ENCODE data around the gene DDX25. TPM values are rescaled to one million over a fixed set of nuclear protein-coding genes. Genes with fewer than 3 reads are reported as not detected.

Gene DDX25
- polyA plus RNA-seq, 3 donors = not detected

- no peak for DNase-seq
- H3K4me2 ChIP-seq (replicated peaks; ENCODE audit: extremely low read depth, low read length, poor library complexity, severe bottlenecking) = no peak overlapping the region
- H3K27me3 ChIP-seq (ENCODE audit: control insufficient read depth in 2 of 2, insufficient read depth in 2 of 2, low read length in 2 of 2) = no peaks in the 10 kb centered on the region
- no peaks in the 10 kb centered on the region for H3K79me2 ChIP-seq (ENCODE audit: insufficient read depth, low read length)
- peaks cover 0 to 7% (median 0%) of the 10 kb centered on the region in 7 donors for H3K9me3 Mint-ChIP-seq
- TF ChIP-seq CTCF (IDR thresholded peaks at IDR 0.05) = no peak
- no peak overlapping the region for H3K27ac ChIP-seq (ENCODE audit: low read depth in 1 of 2, low read length in 2 of 2)
- no peaks in the 10 kb centered on the region for H3K36me3 ChIP-seq (replicated peaks in 1 of 2; ENCODE audit: control insufficient read depth in 1 of 2, insufficient read depth in 2 of 2, low read length in 2 of 2)
- intact Hi-C loops (cut with micrococcal nuclease) = no loop called here
- WGBS (ENCODE audit: insufficient coverage) = 84% methylated on average over 10 of the region's 12 CpGs
- H3K4me1 ChIP-seq (ENCODE audit: control insufficient read depth in 1 of 2, insufficient read depth in 2 of 2, low read length in 2 of 2) = no peaks in the 10 kb centered on the region
- H3K9ac ChIP-seq (ENCODE audit: insufficient read depth, low read length, poor library complexity, severe bottlenecking) = no peak overlapping the region
- no peak overlapping the region for H3K27ac Mint-ChIP-seq
- H3K36me3 Mint-ChIP-seq = no peaks in the 10 kb centered on the region
- no peak overlapping the region for H3K4me3 Mint-ChIP-seq
- H2AFZ ChIP-seq (ENCODE audit: insufficient read depth, low read depth, low read length, poor library complexity, severe bottlenecking) = no peak overlapping the region
- H3K4me1 Mint-ChIP-seq = peaks cover 4% of the 10 kb centered on the region
- H3K4me3 ChIP-seq (replicated peaks in 1 of 3; ENCODE audit: low read depth in 2 of 3, low read length in 3 of 3) = no peak overlapping the region
- no peaks in the 10 kb centered on the region for H4K20me1 ChIP-seq (ENCODE audit: insufficient read depth, low read length)
- H3K27me3 Mint-ChIP-seq (ENCODE audit: low read depth in 3 of 3) = peaks cover 0 to 6% (median 2%) of the 10 kb centered on the region in 3 donors
- H3K9me3 ChIP-seq (replicated peaks in 1 of 2; ENCODE audit: control insufficient read depth in 1 of 2, insufficient read depth in 1 of 2, low read length in 2 of 2) = no peaks in the 10 kb centered on the region
These were observed 38.6 kb downstream of the DDX25 start for GRCh38 chr11:125942771-125943428.

DNA sequence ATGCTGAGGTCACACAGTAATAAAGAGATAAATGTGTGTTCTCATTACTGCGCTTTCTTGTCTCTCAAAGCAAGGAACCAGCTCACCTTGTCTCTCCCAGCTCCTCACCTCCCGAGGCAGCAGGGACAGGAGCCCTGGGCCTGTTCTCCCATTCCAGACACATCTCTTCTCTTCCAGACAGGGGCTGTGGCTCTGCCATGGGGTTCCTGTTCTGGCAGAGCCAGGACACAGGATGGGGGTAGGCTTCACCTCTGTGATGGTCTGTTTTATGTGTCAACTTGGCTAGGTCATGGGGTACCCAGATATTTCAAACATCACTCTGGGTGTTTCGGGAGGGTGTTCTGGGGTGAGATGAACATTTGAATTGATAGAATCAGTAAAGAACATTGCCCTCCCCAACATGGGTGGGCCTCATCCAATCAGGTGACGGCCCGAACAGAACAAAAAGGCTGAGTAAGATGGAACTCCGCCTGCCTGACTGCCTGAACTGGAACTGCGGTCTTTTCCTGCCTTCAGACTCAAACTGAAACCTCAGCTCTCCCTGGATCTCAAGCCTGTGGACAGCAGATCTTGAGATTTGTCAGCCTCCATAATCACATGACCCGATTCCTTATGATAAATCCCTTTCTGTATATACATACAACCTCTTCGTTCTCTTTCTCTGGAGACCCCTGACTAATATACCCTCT, 39.5 kb downstream of the DDX25 start:
- no peaks in the 10 kb centered on the region for H3K9me3 ChIP-seq (replicated peaks in 1 of 2; ENCODE audit: control insufficient read depth in 1 of 2, insufficient read depth in 1 of 2, low read length in 2 of 2)
- no peaks in the 10 kb centered on the region for H3K79me2 ChIP-seq (ENCODE audit: insufficient read depth, low read length)
- no peak overlapping the region for H3K27ac ChIP-seq (ENCODE audit: low read depth in 1 of 2, low read length in 2 of 2)
- Mint-ChIP-seq H3K9me3 (peaks cover 0 to 2% (median 0%) of the 10 kb centered on the region in 7 donors), H3K4me3 (no peak overlapping the region), H3K27me3 (ENCODE audit: low read depth in 3 of 3) (peaks cover 0 to 7% (median 2%) of the 10 kb centered on the region in 3 donors), H3K36me3 (no peaks in the 10 kb centered on the region), H3K4me1 (no peaks in the 10 kb centered on the region), H3K27ac (peak overlapping the region in 1 of 7 donors; percentile 31)
- H3K27me3 ChIP-seq (ENCODE audit: control insufficient read depth in 2 of 2, insufficient read depth in 2 of 2, low read length in 2 of 2) = no peaks in the 10 kb centered on the region
- no peak for DNase-seq
- no peak overlapping the region for H3K4me2 ChIP-seq (replicated peaks; ENCODE audit: extremely low read depth, low read length, poor library complexity, severe bottlenecking)
- H4K20me1 ChIP-seq (ENCODE audit: insufficient read depth, low read length) = no peaks in the 10 kb centered on the region
- no peak for TF ChIP-seq CTCF (IDR thresholded peaks at IDR 0.05)
- H3K4me1 ChIP-seq (ENCODE audit: control insufficient read depth in 1 of 2, insufficient read depth in 2 of 2, low read length in 2 of 2) = no peaks in the 10 kb centered on the region
- 77% methylated on average over 5 of the region's 9 CpGs for WGBS (ENCODE audit: insufficient coverage)
- H3K36me3 ChIP-seq (replicated peaks in 1 of 2; ENCODE audit: control insufficient read depth in 1 of 2, insufficient read depth in 2 of 2, low read length in 2 of 2) = no peaks in the 10 kb centered on the region
- no peak overlapping the region for H3K4me3 ChIP-seq (replicated peaks in 1 of 3; ENCODE audit: low read depth in 2 of 3, low read length in 3 of 3)
- H2AFZ ChIP-seq (ENCODE audit: insufficient read depth, low read depth, low read length, poor library complexity, severe bottlenecking) = no peak overlapping the region
- intact Hi-C loops (cut with micrococcal nuclease) = no loop called here
- H3K9ac ChIP-seq (ENCODE audit: insufficient read depth, low read length, poor library complexity, severe bottlenecking) = no peak overlapping the region
